Nephron progenitor cell (in vitro differentiated cells): Measurements from ENCODE around the gene ZNF43.
"Not testable (repeated sequence)": the region's sequence is repeated elsewhere in the genome, so short reads cannot be mapped to it uniquely, and the experiment has no call there.

Source experiments
- DNase-seq: peaks from one replicate; pipeline ENCODE4 v3.0.0; 2021
- H3K27ac Mint-ChIP-seq: 2 replicates; pipeline ENCODE4 v1.8.0; 2021; ENCODE audit warnings: mild to moderate bottlenecking, moderate library complexity, mixed read lengths
- H3K27me3 Mint-ChIP-seq: 2 replicates; pipeline ENCODE4 v1.8.0; 2021; ENCODE audit warnings: mild to moderate bottlenecking, low read depth, mixed read lengths; ENCODE audit not compliant: poor library complexity
- H3K36me3 Mint-ChIP-seq: 2 replicates; pipeline ENCODE4 v1.8.0; 2021; ENCODE audit warnings: low read depth, mixed read lengths
- H3K4me1 Mint-ChIP-seq: 2 replicates; pipeline ENCODE4 v1.8.0; 2021; ENCODE audit warnings: mixed read lengths
- H3K4me3 Mint-ChIP-seq: 2 replicates; pipeline ENCODE4 v1.8.0; 2021; ENCODE audit warnings: mild to moderate bottlenecking, moderate library complexity, mixed read lengths
- H3K9me3 Mint-ChIP-seq: 2 replicates; pipeline ENCODE4 v1.8.0; 2021; ENCODE audit warnings: mild to moderate bottlenecking, moderate library complexity, mixed read lengths
- TF ChIP-seq, protein P1 (sequence below): fragments of 200-600 bp; sonication (generic); IDR thresholded peaks from 2 replicates; pipeline ENCODE4 v1.5.0; 2021; ENCODE audit warnings: antibody characterized with exemption

The ZNF43 gene

DNA sequence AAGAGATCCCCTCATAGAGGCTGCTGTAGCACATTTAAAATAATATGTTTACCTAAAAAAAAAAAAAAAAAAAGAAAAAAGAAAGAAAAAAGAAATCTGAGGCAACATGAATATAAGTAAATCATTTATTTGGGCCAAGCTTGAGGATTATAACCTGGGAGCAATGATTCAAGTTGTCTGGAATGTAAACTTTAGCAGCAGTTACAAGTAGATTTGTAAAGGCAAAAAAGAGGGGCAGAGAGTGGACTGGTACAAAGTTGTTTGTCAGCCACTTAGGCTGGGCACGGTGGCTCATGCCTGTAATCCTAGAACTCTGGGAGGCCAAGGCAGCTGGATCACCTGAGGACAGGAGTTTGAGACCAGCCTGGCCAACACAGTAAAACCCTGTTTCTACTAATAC lies 11.3 kb downstream of the ZNF43 start:
- DNase-seq: no peak
- H3K4me3 Mint-ChIP-seq: no peak overlapping the region
- H3K27me3 Mint-ChIP-seq: no peaks in the 10 kb centered on the region
- no peaks in the 10 kb centered on the region for H3K4me1 Mint-ChIP-seq
- peaks cover 98% of the 10 kb centered on the region for H3K36me3 Mint-ChIP-seq
- peaks cover 99% of the 10 kb centered on the region for H3K9me3 Mint-ChIP-seq
- no peak overlapping the region for H3K27ac Mint-ChIP-seq
- TF ChIP-seq, protein P1, sequence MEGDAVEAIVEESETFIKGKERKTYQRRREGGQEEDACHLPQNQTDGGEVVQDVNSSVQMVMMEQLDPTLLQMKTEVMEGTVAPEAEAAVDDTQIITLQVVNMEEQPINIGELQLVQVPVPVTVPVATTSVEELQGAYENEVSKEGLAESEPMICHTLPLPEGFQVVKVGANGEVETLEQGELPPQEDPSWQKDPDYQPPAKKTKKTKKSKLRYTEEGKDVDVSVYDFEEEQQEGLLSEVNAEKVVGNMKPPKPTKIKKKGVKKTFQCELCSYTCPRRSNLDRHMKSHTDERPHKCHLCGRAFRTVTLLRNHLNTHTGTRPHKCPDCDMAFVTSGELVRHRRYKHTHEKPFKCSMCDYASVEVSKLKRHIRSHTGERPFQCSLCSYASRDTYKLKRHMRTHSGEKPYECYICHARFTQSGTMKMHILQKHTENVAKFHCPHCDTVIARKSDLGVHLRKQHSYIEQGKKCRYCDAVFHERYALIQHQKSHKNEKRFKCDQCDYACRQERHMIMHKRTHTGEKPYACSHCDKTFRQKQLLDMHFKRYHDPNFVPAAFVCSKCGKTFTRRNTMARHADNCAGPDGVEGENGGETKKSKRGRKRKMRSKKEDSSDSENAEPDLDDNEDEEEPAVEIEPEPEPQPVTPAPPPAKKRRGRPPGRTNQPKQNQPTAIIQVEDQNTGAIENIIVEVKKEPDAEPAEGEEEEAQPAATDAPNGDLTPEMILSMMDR: no peak

DNA sequence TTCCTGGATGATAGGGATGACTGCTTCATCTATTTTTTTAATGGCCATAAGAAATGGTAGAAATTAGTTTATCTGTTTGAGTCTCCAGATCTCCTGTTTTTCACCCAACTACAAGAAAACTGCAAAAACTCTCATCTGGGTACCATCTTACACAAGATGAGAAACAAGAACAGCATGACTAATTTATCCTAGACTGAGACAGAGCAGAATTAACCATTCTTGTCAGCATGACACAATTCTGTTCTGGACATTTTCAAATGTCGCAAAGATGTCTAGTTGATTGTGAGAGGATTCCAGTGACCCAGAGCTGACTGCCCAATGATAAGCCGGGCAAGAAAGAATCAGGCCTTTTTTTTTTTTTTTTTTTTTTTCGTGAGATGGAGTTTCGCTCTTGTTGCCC lies 12.8 kb downstream of the ZNF43 start:
- Mint-ChIP-seq H3K9me3 (peaks cover 100% of the 10 kb centered on the region), H3K36me3 (peaks cover 98% of the 10 kb centered on the region), H3K4me1 (no peaks in the 10 kb centered on the region), H3K4me3 (no peak overlapping the region), H3K27me3 (no peaks in the 10 kb centered on the region), H3K27ac (no peak overlapping the region)
- TF ChIP-seq, protein P1: no peak
- DNase-seq: no peak

DNA sequence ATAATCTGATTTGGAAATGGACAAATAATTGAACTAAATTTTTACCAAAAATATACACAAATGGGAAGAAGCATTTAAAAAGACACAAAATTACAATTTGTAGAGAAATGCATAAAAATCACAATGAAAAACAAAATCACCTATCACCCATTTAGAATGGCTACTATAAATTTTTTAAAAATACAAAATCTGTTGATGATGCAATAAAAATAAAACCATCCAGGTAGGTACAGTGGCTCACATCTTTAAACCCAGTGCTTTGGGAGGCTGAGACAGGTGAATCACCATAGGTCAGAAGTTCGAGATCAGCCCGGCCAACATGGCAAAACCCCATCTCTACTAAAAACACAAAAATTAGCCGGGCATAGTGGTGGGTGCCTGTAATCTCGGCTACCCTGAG lies 23.5 kb downstream of the ZNF43 start:
- Mint-ChIP-seq H3K27me3 (peaks cover 12% of the 10 kb centered on the region), H3K36me3 (peaks cover 99% of the 10 kb centered on the region), H3K9me3 (peaks cover 97% of the 10 kb centered on the region), H3K4me3 (no peak overlapping the region), H3K27ac (no peak overlapping the region), H3K4me1 (no peaks in the 10 kb centered on the region)
- TF ChIP-seq, protein P1: no peak
- no peak for DNase-seq

DNA sequence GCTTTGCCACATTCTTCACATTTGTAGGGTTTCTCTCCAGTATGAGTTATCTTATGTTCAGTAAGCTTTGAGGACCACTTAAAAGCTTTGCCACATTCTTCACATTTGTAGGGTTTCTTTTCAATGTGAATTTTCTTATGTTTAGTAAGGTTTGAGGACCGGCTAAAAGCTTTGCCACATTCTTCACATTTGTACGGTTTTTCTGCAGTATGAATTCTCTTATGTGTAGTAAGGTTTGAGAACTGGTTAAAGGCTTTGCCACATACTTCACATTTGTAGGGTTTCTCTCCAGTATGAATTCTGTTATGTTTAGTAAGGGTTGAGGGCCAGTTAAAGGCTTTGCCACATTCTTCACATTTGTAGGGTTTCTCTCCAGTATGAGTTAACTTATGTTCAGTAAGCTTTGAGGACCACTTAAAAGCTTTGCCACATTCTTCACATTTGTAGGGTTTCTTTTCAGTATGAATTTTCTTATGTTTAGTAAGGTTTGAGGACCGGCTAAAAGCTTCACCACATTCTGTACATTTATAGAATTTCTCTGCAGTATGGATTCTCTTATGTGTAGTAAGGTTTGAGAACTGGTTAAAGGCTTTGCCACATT lies 27.5 kb downstream of the ZNF43 start:
- not testable (repeated sequence) for H3K4me3 Mint-ChIP-seq, H3K4me1 Mint-ChIP-seq, DNase-seq, H3K27ac Mint-ChIP-seq, H3K27me3 Mint-ChIP-seq
- peaks cover 98% of the 10 kb centered on the region for H3K9me3 Mint-ChIP-seq
- H3K36me3 Mint-ChIP-seq: peaks cover 93% of the 10 kb centered on the region

DNA sequence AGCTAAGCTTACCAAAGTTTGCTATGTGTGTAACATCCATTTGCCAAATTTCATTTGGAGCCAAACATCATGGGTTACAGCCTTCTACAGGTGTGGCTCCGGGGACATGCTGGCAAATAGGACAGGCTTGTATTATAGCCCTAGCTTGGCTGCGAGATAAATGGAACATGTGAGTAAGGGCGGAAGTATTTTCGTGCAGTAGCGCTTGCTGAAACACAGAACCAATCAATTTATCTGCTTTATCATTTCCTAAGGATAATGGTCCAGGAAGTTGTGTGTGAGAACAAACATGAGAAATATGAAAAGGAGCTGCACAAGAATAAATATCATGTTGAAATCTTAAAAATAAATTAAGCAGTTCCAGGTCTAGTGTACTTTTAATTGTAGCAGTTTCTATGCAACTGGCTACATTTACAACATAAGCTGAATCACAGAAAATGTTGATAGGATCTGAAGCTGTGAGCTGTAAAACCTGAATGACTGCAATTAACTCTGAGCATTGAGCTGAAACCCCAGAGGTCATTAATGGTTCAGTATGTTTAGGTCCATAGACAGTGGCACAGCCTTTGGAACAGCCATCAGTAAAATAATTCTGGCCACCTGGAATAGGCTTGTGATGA lies 46.4 kb downstream of the ZNF43 start:
- Mint-ChIP-seq H3K36me3 (no peaks in the 10 kb centered on the region), H3K4me3 (no peak overlapping the region), H3K9me3 (peaks cover 73% of the 10 kb centered on the region), H3K4me1 (no peaks in the 10 kb centered on the region), H3K27ac (no peak overlapping the region), H3K27me3 (peaks cover 3% of the 10 kb centered on the region)
- no peak for DNase-seq
- TF ChIP-seq, protein P1: no peak

DNA sequence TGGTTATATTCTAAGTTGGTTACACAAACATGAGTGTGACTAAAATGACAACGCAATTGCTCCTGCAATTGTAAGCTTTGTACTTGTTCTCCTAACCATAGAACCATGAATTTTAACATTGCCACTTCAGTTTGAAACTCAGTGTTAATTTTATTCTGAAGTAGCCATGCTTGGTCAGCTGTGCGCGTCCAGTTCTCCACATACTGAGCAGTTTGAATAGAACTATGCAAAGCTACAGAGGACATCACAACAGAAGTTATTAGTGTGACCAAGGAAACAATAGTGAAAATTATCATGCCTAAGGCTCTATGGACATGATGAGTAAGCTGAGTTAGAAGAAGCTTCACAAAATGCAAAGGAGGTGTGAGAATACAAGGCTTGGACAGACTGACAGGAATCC lies 49.0 kb downstream of the ZNF43 start:
- H3K4me1 Mint-ChIP-seq: no peaks in the 10 kb centered on the region
- H3K27ac Mint-ChIP-seq: no peak overlapping the region

DNA sequence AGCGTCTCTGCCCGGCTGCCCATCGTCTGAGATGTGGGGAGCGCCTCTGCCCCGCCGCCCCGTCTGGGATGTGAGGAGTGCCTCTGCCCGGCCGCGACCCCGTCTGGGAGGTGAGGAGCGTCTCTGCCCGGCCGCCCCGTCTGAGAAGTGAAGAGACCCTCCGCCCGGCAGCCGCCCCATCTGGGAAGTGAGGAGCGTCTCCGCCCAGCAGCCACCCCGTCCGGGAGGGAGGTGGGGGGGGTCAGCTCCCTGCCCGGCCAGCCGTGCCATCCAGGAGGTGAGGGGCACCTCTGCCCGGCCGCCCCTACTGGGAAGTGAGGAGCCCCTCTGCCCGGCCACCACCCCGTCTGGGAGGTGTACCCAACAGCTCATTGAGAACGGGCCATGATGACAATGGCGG lies 60.2 kb downstream of the ZNF43 start:
- not testable (repeated sequence) for H3K4me1 Mint-ChIP-seq, H3K27ac Mint-ChIP-seq, H3K4me3 Mint-ChIP-seq

More for the DNA sequence above, 49.0 kb downstream of the ZNF43 start:
- no peak for DNase-seq
- Mint-ChIP-seq H3K9me3 (peaks cover 77% of the 10 kb centered on the region), H3K27me3 (peaks cover 3% of the 10 kb centered on the region), H3K36me3 (no peaks in the 10 kb centered on the region), H3K4me3 (no peak overlapping the region)
- TF ChIP-seq, protein P1: no peak

More for the DNA sequence above, 60.2 kb downstream of the ZNF43 start:
- H3K9me3 Mint-ChIP-seq: peaks cover 55% of the 10 kb centered on the region
- H3K36me3 Mint-ChIP-seq, H3K27me3 Mint-ChIP-seq, DNase-seq: not testable (repeated sequence)
